Measurements from ENCODE around the gene EYS.

EYS gene

GRCh38 chr6:65199683-65200082 lies 507.3 kb downstream of the EYS start:
- DNase-seq, result no peak

DNA sequence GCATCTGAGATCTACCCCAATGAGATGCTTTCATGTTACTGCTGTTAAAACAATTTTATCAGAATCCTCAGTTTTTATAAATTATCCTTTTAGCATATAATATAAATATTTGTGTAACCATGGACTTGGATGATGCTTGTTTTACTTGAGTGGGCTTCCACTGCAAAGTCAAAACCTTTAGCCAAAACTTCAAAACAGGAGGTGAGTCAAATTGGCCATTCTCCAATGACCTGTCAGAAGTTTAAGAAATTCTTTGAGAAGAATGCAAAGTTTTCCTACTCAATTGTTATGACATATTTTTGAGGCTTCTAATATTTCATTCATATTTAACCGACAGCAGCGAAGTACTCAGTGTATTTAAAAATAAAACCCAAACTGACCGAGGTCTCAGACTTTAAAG lies 507.9 kb downstream of the EYS start:
- no peak for DNase-seq

GRCh38 chr6:65191471-65191870 lies 515.6 kb downstream of the EYS start:
- no peak for DNase-seq

DNA sequence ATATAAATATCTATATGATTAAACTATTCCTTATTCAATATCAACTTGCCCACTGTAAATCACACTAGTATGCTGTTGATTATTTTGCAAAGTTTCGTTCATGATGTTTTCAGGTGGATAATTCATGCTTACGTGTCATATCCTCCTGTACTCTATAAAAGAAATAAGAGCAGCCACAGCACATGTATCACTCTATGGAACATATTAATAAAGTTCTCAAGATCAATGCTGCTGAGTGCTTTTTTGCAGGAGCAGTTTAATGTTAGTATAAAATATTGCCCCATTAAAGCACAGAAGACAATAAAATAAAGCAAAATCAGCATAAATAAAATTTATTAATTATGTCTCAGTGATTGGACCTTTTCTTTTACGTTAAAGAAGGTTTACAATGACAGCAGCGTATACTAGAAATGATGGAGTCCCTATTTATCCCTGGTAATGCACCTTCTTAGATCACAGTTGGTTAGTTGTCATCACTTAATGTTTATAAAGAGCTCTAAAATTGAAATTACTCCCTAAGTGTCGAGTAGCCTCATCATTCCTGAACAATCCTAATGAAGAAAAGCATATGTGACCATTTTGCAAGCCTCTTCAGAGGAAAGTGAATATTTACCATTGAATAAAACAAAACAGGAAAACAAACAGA lies 517.7 kb downstream of the EYS start:
- no peak for DNase-seq

DNA sequence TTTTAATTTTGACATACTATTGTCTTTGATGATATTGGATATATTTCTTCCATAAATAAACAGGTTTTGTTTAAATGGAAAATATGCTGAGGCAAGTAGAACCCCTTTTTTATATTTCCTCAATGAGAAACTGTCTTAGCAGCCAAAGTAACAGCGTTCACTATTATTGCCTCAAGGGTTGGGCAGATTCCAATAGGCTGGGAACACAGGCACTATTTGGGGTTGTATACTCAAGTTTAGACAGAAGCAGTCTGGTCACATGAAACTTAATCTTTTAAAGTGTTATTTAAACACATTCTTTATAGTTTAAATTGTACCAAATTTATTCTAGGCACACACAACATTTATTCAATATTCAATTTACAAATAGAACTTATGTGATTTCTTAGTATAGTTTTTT lies 520.2 kb downstream of the EYS start:
- DNase-seq, result no peak

DNA sequence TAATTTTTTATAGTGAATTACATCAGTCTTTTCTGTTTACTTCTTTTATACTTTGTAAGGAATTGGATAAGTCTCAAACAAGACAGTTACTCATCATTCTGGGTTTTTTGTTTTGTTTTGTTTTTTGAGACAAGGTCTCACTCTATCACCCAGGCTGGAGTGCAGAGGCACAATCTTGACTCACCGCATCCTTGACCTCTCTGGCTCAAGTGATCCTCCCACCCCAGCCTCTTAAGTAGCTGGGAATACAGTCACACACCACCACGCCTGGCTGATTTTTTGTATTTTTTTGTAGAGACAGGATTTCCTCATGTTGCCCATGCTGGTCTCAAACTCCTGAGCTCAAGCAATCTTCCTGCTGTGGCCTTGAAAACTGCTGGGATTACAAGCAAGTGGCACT lies 524.3 kb downstream of the EYS start:
- no peak for DNase-seq

GRCh38 chr6:65170273-65170672 lies 536.8 kb downstream of the EYS start:
- no peak for DNase-seq

GRCh38 chr6:65161661-65162060 lies 545.4 kb downstream of the EYS start:
- no peak for DNase-seq

DNA sequence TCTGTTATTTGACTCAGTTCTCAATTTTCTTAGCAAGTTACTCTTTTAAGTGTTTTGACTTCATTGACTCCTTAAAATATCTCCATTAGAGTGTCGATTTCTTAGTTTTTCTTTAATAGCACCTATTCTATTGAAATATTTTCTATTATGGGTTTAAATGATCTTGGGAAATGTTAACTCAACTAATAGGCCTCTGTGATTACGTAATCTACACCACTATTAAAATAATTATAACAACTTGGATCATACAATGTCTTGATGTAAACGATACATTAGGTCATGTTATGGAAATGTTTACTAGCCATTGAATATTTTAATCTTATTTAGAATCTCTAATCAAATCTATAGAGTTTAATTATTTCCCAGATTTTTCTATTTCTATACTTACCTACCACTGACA lies 550.0 kb downstream of the EYS start:
- DNase-seq, result no peak

- no peak for DNase-seq
Measured at GRCh38 chr6:65155083-65155482, 551.9 kb downstream of the EYS start.

DNA sequence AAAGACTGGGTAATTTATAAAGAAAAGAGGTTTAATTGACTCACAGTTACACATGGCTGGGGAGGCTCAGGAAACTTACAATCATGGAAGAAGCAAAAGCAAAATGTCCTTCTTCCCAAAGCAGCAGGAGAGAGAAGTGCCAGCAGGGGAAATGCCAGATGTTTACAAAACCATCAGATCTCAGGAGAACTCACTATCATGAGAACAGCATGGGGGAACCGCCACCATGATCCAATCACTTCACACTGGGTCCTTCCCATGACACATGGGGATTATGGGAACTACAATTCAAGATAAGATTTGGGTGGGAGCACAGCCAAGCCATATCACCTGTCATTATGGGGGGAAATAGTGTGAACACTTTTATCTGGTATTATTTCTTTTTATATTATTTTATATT lies 557.2 kb downstream of the EYS start:
- DNase-seq, result no peak

- no peak for DNase-seq
Measured at GRCh38 chr6:65148839-65149238, 558.2 kb downstream of the EYS start.

GRCh38 chr6:65135567-65135966 lies 571.5 kb downstream of the EYS start:
- no peak for DNase-seq

DNA sequence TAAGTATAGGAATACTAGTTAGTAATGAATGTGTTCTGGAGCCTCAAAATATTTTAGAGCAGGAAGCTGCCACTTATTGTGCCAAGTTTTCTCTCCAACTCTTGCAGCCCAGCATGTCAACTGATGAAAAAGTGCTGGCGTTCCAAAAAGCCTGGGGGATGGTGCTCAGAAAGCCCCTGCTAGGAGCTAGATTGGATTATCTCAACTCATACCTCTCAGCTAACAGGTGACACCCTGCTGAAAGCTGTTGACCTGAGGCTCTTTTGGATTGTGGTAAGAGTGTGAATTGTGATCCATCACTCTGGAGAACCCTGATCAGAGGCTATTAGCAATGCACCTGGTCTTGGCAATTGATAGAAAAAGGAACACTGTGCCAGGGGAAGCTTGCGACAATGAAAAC lies 580.4 kb downstream of the EYS start:
- no peak for DNase-seq

- no peak for DNase-seq
Measured at GRCh38 chr6:65123521-65123920, 583.5 kb downstream of the EYS start.

DNA sequence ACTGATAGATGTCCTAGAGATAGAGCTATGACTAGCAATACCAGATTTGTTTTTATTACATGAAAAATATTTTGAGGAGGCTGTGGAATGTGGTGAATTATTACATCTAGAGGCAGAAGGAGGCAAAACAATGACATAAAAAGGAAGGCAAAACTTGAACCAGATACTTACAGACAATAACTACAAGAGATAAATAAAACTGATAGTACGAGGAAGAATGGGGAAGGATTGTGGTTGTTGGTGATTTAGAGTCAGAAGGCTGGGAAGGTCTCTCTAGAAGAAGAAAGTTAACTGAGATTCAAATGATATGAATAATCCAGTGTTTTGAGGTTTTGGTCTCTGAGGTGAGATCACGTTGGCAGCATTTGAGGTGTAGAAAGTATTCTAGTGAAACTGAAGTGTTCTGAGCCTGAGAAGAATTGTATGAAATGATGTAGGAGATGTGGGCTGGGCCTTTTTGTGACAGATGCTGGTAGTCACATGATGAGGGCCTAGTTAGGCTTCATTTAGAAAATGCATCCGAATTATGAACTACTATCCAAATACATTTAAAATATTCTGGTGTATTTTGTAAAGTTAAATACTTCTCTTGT lies 589.1 kb downstream of the EYS start:
- no peak for DNase-seq

DNA sequence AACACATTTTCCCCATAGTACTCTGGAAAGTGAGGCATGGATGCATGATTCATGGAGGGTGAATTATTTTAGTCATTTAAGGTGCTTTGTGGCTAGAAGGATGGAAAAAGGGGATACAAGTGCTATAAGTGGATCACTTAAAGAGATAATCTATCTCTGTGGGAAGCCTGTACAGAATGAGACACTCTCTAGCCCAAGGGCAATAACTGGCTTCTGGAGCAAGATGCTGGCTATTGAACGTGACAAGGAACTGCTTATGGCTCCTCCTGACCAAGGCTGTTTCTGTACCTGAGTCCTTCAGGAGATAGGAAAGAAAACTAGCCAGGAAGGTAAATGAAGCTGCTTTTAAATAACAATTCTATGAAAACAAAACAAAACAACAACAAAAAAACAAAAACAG lies 590.7 kb downstream of the EYS start:
- no peak for DNase-seq

GRCh38 chr6:65113581-65113980 lies 593.4 kb downstream of the EYS start:
- no peak for DNase-seq

- DNase-seq, result no peak
Measured at GRCh38 chr6:65112435-65112834, 594.6 kb downstream of the EYS start.

- DNase-seq, result no peak
Measured at GRCh38 chr6:65110031-65110430, 597.0 kb downstream of the EYS start.

DNA sequence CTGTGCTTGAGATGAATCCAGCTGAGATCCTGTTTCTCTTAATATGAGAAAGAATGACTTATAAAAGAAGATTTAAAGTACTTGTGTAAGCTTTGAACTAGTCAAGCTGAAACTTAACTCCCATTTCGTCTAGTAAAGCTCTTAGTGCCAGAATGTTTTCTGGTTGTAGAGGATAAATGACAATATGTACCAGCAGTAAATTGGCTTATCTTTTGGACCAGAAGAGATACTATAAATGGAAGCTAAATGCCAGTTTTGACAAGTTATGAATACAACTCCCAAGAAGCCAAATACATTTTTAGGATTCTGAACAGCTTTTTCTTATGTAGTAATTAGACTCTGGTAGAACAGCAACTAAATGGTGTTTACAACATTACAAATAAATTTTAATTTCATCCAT lies 608.7 kb downstream of the EYS start:
- no peak for DNase-seq

- DNase-seq, result no peak
Measured at GRCh38 chr6:65091561-65091960, 615.5 kb downstream of the EYS start.

- no peak for DNase-seq
Measured at GRCh38 chr6:65088575-65088974, 618.5 kb downstream of the EYS start.

DNA sequence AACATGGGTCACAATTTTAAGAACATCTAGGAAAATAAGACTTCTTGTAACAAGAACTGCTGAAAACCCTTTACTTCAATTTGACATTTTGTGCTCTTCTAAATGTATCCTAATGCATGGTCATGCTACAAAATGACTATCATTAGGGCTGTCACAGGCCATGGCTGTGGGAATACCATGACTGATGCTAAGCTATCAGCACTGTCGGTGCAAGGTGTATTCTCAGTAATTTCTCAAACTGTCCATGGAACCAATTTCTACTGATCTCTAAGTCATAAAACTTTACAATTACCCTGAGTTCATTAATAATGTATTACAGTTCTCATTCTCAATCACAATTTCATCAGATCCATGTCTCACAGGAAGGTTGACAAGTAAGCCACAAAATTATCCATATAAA lies 625.3 kb downstream of the EYS start:
- no peak for DNase-seq

DNA sequence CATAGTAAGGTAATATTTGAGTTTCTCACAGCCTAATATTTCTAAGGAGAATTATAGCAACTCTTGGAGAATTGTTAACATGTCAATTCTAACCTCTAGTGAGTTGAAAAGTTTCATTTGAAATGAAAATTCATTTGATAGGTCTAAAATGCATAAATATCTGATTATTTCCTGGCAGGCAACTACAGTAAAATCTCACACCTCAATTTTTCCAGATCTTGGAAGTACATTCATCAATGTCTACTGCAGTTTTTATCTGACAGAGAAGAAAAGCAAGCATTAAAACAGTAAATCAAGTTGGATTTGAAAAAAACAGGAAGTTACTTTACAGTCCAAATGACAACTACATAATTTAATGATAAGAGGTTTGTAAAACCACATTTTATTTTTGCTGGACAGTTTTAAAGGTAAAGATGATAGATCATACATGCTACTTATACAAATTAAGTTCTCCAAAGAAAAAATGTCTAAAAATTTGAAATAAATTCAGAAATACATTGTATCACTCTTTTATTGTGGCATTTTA lies 631.3 kb downstream of the EYS start:
- no peak for DNase-seq

Measured in fibroblast of skin of scalp (primary cell).